Measurements from ENCODE around the gene GABRG3. TPM values are rescaled to one million over a fixed set of nuclear protein-coding genes. Genes with fewer than 3 reads are reported as not detected.

Gene GABRG3
- total RNA-seq, 1 experiment from 2014 or later, result not detected

GRCh38 chr15:27589782-27590181, 618.8 kb downstream of the GABRG3 start:
- no peak overlapping the region for H3K27ac ChIP-seq (ENCODE audit: low read depth, low read length)
- CTCF ChIA-PET, result no interaction called here
- POLR2A ChIA-PET, result no interaction called here

More at GRCh38 chr15:27589782-27590181, 618.8 kb downstream of the GABRG3 start:
- ATAC-seq (no peak), DNase-seq (ENCODE audit: low read depth, low spot score) (no peak)
- Histone ChIP-seq H3K9me3 (ENCODE audit: control insufficient read depth in 1 of 2, insufficient read depth in 1 of 2, low read depth in 1 of 2, low read length in 2 of 2) (peaks cover 20 to 43% of the 10 kb centered on the region in 2 experiments; a peak in 3 of 4 replicates), H3K27me3 (ENCODE audit: insufficient read depth, low read length) (no peaks in the 10 kb centered on the region), H3K9ac (ENCODE audit: low read length) (no peak overlapping the region), H3K36me3 (ENCODE audit: control insufficient read depth in 1 of 2, insufficient read depth in 2 of 2, low read length in 2 of 2) (no peaks in the 10 kb centered on the region), H3K4me2 (ENCODE audit: low read length) (no peak overlapping the region), H3K4me3 (replicated peaks in 1 of 2; ENCODE audit: low read depth in 1 of 2, low read length in 2 of 2) (no peak overlapping the region), H3K4me1 (ENCODE audit: control insufficient read depth in 1 of 2, insufficient read depth in 2 of 2, low read length in 2 of 2) (no peaks in the 10 kb centered on the region), H2AFZ (ENCODE audit: low read depth, low read length, poor library complexity, severe bottlenecking) (no peak overlapping the region), H4K20me1 (ENCODE audit: insufficient read depth) (no peaks in the 10 kb centered on the region), H3K9me2 (ENCODE audit: insufficient read depth) (no peaks in the 10 kb centered on the region), H3K79me2 (ENCODE audit: insufficient read depth, low read length) (no peaks in the 10 kb centered on the region)
- BruUV-seq (replicated peaks), result no TSS peak
- intact Hi-C loops (cut with micrococcal nuclease), result no loop called here
- TF ChIP-seq TCF7L2 (IDR thresholded peaks at IDR 0.05; ENCODE audit: borderline replicate concordance, extremely low read depth, insufficient read depth, insufficient read length) (no peak), EZH2 (IDR thresholded peaks at IDR 0.05) (no peak), SP1 (IDR thresholded peaks at IDR 0.05; ENCODE audit: low read depth) (no peak), CEBPB (IDR thresholded peaks at IDR 0.05; ENCODE audit: low read depth) (no peak), ZNF274 (IDR thresholded peaks at IDR 0.05; ENCODE audit: low read depth, low read length) (no peak), YY1 (IDR thresholded peaks at IDR 0.05; ENCODE audit: extremely low read depth, insufficient replicate concordance, low read depth, low read length) (no peak), CTCF (IDR thresholded peaks at IDR 0.05 in 2 of 3, conservative IDR thresholded peaks at IDR 0.05 in 1 of 3; ENCODE audit: borderline replicate concordance in 1 of 3, insufficient read depth in 1 of 3, low read depth in 2 of 3, low read length in 2 of 3) (no peak), ELF1 (IDR thresholded peaks at IDR 0.05; ENCODE audit: borderline replicate concordance, low read depth) (no peak), POLR2A (IDR thresholded peaks at IDR 0.05; ENCODE audit: borderline replicate concordance, extremely low read depth, insufficient read depth, insufficient read length) (no peak), CBX3 (IDR thresholded peaks at IDR 0.05; ENCODE audit: low read depth) (no peak), POLR2AphosphoS5 (IDR thresholded peaks at IDR 0.05; ENCODE audit: low read depth, low read length) (no peak), SRF (IDR thresholded peaks at IDR 0.05; ENCODE audit: low read depth) (no peak), FOSL1 (IDR thresholded peaks at IDR 0.05; ENCODE audit: low read depth) (no peak), EGR1 (IDR thresholded peaks at IDR 0.05; ENCODE audit: low read depth) (no peak), ZFX (IDR thresholded peaks at IDR 0.05) (no peak), RAD21 (IDR thresholded peaks at IDR 0.05; ENCODE audit: low read depth) (no peak), JUND (IDR thresholded peaks at IDR 0.05) (no peak), MAX (IDR thresholded peaks at IDR 0.05) (no peak), ZBTB33 (IDR thresholded peaks at IDR 0.05; ENCODE audit: extremely low read depth, insufficient replicate concordance, low read length) (no peak)
- RAD21 ChIA-PET (ENCODE audit: low non-redundant PET in 1 of 2, low total read pairs in 2 of 2, uncharacterized antibody in 2 of 2, unreplicated experiment in 2 of 2), result no interaction called here

Data from HCT116 (cell line).